ENCODE data around the gene ITM2C.

Gene ITM2C

GRCh38 chr2:230915319-230915718 is 50.6 kb downstream of the ITM2C start:
- Histone ChIP-seq H3K4me3 (ENCODE audit: low read depth, low read length, poor library complexity, severe bottlenecking) (no peak overlapping the region), H3K4me2 (ENCODE audit: low read length) (no peak overlapping the region)

GRCh38 chr2:230916218-230916617 is 51.5 kb downstream of the ITM2C start:
- H3F3A ChIP-seq (ENCODE audit: insufficient read depth, low read length), result no peaks in the 10 kb centered on the region
- 0 out of 2 replicates have a peak, but pooled peaks cover 5% of the 10 kb centered on the region for H3K27me3 ChIP-seq (ENCODE audit: insufficient read depth, low read length)
- no peaks in the 10 kb centered on the region for H3K36me3 ChIP-seq (ENCODE audit: insufficient read depth, low read length)
- no peak overlapping the region for H2AFZ ChIP-seq (ENCODE audit: low read length)
- no peak overlapping the region for H3K4me2 ChIP-seq (ENCODE audit: low read length)
- no peaks in the 10 kb centered on the region for H3K9me2 ChIP-seq (ENCODE audit: low read depth, low read length)
- no peak for TF ChIP-seq CTCF (IDR thresholded peaks at IDR 0.05; ENCODE audit: low read length)
- no peak for TF ChIP-seq EZH2 (IDR thresholded peaks at IDR 0.05; ENCODE audit: borderline replicate concordance, low read length)
- no peaks in the 10 kb centered on the region for H4K20me1 ChIP-seq (ENCODE audit: insufficient read depth, low read length)
- no peaks in the 10 kb centered on the region for H3K4me1 ChIP-seq (ENCODE audit: insufficient read depth, low read length, severe bottlenecking)
- no peaks in the 10 kb centered on the region for H3K9me3 ChIP-seq (ENCODE audit: low read length)
- H3K27ac ChIP-seq (ENCODE audit: low read depth, low read length, poor library complexity, severe bottlenecking), result no peak overlapping the region
- H3K9ac ChIP-seq (ENCODE audit: low read length), result no peak overlapping the region
- no peaks in the 10 kb centered on the region for H3K79me2 ChIP-seq (ENCODE audit: insufficient read depth, low read length)
- no peak overlapping the region for H3K4me3 ChIP-seq (ENCODE audit: low read depth, low read length, poor library complexity, severe bottlenecking)

More at GRCh38 chr2:230915319-230915718, 50.6 kb downstream of the ITM2C start:
- TF ChIP-seq EZH2 (IDR thresholded peaks at IDR 0.05; ENCODE audit: borderline replicate concordance, low read length) (no peak), CTCF (IDR thresholded peaks at IDR 0.05; ENCODE audit: low read length) (no peak)
- Histone ChIP-seq H4K20me1 (ENCODE audit: insufficient read depth, low read length) (no peaks in the 10 kb centered on the region), H2AFZ (ENCODE audit: low read length) (no peak overlapping the region), H3K9me2 (ENCODE audit: low read depth, low read length) (no peaks in the 10 kb centered on the region), H3K4me1 (ENCODE audit: insufficient read depth, low read length, severe bottlenecking) (no peaks in the 10 kb centered on the region), H3K79me2 (ENCODE audit: insufficient read depth, low read length) (no peaks in the 10 kb centered on the region), H3K27me3 (ENCODE audit: insufficient read depth, low read length) (peaks cover 8% of the 10 kb centered on the region; the same call in 1 of the 2 replicates), H3K9me3 (ENCODE audit: low read length) (no peaks in the 10 kb centered on the region), H3K9ac (ENCODE audit: low read length) (no peak overlapping the region), H3K27ac (ENCODE audit: low read depth, low read length, poor library complexity, severe bottlenecking) (no peak overlapping the region), H3K36me3 (ENCODE audit: insufficient read depth, low read length) (no peaks in the 10 kb centered on the region), H3F3A (ENCODE audit: insufficient read depth, low read length) (no peaks in the 10 kb centered on the region)

- Histone ChIP-seq H3K4me2 (ENCODE audit: low read length) (no peak overlapping the region), H3K4me3 (ENCODE audit: low read depth, low read length, poor library complexity, severe bottlenecking) (no peak overlapping the region), H3K79me2 (ENCODE audit: insufficient read depth, low read length) (no peaks in the 10 kb centered on the region), H3K4me1 (ENCODE audit: insufficient read depth, low read length, severe bottlenecking) (peaks cover under 1% of the 10 kb centered on the region), H3K9me3 (ENCODE audit: low read length) (no peaks in the 10 kb centered on the region), H2AFZ (ENCODE audit: low read length) (no peak overlapping the region), H3K9me2 (ENCODE audit: low read depth, low read length) (no peaks in the 10 kb centered on the region), H3K27ac (ENCODE audit: low read depth, low read length, poor library complexity, severe bottlenecking) (no peak overlapping the region), H3K27me3 (ENCODE audit: insufficient read depth, low read length) (peaks cover 5% of the 10 kb centered on the region; the same call in 1 of the 2 replicates), H3F3A (ENCODE audit: insufficient read depth, low read length) (no peaks in the 10 kb centered on the region), H4K20me1 (ENCODE audit: insufficient read depth, low read length) (no peaks in the 10 kb centered on the region), H3K9ac (ENCODE audit: low read length) (no peak overlapping the region), H3K36me3 (ENCODE audit: insufficient read depth, low read length) (no peaks in the 10 kb centered on the region)
- no peak for TF ChIP-seq CTCF (IDR thresholded peaks at IDR 0.05; ENCODE audit: low read length)
- TF ChIP-seq EZH2 (IDR thresholded peaks at IDR 0.05; ENCODE audit: borderline replicate concordance, low read length), result no peak
Measured at GRCh38 chr2:230919240-230919639, 54.5 kb downstream of the ITM2C start.

Measured in OCI-LY1 (cell line).